Stimulated activated CD8-positive, alpha-beta memory T cell treated with anti-CD3 and anti-CD28 coated beads, Interleukin-15, amount 100 ng/mL, for 1 hour (primary cell): Measurements from ENCODE around the gene UTP15.

Experiments used
- DNase-seq: peaks from one replicate; pipeline ENCODE4 v3.0.0-alpha.2; 2020; ENCODE audit warnings: low read depth

UTP15 gene

DNA sequence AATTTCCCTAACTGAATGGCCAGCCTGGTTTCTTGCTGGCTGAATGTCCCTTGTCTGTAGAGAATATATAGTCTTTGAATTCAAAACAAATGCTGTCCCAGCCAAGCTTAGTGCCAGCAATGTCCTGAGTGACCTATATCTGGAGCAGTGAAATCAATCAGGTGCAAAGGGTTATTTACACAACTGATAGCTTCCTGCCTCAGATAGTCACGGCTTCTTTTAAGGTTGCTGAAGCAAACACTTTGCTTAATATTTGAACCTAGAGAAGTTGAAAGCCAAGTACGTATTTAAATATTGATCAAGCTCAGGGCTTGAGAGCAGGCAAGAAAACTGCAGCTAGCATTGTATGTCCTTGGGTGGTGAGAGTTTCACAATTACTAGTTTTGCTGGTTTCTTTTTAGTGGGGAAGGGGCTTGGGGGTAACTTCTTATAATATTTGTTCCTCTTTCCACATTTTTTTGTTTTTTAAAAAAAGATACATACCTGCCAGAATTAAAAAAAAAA is 58.4 kb downstream of the UTP15 start:
- DNase-seq: no peak

DNA sequence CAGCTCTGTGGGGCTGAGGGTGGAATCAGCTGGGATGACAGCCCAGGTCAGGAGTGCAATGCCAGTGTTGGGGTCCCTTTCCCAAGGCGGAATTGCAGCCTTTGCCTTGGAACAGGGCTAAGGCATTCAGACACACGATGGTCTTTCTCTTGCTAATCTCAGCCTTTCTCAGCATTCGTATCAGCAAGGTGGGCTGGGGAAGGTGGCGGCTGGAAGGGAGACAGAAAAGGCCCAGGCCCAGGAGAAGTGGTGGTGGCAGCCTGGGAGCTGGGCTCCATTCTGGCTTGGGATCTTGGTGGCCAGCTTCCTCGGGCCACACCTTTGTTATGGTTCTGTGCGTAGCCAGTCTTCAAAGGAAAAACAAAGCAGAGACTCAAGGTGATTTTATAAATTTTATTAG is 59.3 kb downstream of the UTP15 start:
- DNase-seq: no peak

DNA sequence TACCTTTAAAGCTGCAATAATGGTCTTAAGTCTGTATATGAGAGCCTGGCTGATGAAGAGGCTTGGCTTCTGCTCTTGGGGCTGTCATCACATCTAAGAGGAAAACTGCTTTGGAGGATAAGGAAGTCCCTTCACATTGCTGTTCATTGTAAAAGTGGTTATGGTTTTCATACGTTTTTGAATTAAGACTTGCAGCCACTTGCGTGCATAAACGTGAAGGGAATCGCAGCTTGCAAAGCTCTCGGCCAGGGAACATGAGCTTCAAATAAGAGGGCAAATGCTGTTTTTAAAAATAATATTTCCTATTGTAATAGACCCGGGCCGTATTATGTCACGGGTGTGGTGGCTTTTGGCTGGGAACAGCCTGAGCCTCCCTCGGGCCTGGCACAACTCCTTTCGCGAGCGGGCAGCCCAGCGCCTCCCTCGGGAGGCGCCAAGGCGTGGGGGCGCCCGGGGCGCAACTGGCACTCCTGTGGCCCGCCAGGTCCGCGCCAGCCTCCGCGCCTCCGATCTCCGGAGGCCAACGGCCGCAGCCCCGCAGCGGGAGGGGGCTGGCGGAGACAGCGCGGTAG is 59.9 kb downstream of the UTP15 start:
- DNase-seq: no peak

DNA sequence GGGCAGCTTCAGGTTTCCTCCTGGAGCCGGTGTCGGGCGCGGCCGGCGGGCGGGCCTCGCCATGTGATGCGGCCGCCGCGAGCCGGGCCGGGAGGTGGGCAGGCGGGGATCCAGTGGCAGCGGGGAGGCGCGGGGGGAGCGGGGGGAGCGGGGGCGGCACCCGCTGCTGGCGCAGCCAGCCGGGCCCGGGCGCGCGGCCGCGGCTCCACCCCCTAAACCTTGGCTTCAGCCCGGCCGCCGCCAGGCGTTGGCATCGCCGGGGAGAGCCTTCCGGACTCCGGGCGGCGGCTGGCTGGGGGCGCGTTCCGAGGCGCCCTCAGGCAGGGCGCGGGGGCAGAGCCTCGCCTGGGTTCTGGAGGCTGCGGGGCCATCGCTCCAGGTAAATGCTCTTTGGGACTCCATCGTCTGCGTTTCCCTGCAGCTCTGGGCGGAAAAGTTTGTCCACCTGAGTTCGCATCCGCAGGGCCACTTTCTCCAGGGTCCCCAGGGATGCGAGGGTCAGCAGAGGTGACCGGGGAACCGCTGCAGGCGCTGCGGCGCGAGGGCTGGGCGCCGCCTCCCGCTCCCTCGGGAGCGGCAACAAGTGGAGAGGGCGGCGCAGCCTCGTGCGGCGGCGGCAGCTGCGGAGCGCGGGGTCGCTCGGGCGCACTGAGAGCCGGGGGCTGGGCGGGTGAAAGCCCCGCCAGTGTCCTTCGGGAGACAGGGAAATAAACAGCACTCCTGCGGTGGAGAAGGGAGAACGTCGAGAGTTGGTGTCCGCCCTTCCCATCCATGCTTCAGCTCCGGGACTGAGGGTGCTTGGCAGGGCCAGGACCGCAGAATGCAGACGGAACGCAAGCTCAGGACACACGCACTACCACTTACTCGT is 60.6 kb downstream of the UTP15 start, which contains the start of gene ARHGEF28:
Gene ARHGEF28, plus strand, starts transcription at position 253 of the 868 bp plus-strand sequence. CDS start 58,656 bp downstream, outside the sequence.
- no peak for DNase-seq

DNA sequence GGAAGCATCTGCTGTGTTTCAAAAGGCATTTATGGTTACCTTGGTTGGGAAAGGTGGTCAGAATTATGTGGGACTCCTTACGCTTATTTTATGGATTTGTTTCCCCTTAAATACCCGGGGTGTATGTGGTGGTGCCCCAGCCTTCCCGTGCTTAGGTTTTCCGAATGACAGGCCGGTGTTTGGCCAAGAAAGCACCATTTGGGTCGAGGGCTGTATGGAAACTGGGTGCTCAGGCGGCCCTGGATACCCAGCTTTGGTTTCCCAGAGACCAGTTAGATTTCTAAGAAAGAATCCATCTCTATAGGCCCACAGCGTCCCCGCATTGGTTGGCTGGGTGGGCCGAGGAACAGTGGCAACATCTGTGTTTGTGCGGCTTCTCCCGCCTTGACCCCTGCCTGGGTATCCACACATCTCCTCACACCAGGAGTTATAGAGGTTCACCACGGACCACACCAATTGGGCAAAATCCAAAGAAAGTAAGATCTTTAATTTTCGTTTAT is 61.3 kb downstream of the UTP15 start:
- DNase-seq: no peak

DNA sequence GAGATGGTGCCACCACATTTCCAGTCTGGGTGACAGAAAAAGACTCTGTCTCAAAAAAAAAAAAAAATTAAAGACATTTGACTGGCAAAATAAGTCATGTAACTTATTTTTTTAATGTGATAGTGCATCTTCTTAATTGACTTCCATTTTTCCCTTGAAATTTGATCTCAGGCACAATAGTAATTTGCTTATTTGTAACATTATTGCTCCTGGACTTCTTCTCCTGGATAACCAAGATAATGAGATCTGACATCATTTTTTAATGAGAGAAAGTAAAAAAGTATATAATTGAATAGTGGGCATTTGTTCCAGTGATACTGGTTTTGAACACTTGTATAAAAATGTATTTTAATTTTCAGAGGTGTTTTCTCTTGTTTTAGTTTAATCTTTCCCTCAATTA is 63.9 kb downstream of the UTP15 start:
- no peak for DNase-seq

DNA sequence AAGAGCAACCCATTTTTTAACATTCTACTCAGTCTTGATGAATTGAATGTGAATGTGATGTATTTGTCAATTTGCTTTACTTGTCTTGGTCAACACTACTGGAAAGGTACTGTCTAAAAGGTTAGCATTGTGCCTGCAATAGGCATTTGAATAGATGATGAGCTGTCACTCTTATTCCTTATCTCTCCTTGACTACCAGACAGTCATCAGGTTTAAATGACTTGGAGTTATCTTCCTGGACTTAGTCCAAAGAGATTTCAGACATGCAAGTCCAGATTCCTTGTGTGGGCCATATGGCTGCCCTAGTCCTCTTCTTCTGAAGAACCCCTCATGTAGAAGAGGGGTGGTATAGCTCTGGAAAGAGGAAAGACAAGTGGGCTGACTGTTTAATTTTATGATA is 65.2 kb downstream of the UTP15 start:
- DNase-seq: no peak

DNA sequence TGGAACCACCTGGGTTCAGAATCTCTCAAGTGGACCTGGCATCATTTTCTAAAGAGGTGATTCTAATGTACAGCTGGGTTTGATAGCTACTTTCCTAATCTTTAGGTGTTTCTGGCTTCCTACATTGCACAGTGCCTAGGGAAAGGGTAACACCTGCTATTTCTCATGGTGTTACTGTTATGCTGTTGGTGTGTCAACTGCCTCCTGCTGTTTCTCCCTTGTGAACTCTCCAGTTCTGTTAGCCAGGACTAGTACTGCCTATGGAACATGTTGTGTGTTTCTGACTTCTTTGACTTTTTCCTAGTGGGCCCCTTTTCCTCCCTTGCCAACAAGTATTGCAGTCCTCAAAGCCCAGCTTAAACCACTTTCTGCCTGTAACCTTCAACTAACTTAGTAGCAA is 66.0 kb downstream of the UTP15 start:
- DNase-seq: no peak
